UCSD-AML1 (cell line): Measurements from ENCODE around the gene ZFHX3.

Experiments used
- DNase-seq: peaks from one replicate; lab custom pipeline; 2025; ENCODE audit not compliant: unreplicated experiment; lab: John Stamatoyannopoulos, UW

Gene ZFHX3

GRCh38 chr16:72978212-72978611 is 69.7 kb downstream of the ZFHX3 start:
- DNase-seq: no peak

- DNase-seq: peak; percentile 18
These were observed 70.8 kb downstream of the ZFHX3 start for GRCh38 chr16:72977127-72977526.

GRCh38 chr16:72976438-72977064 is 71.4 kb downstream of the ZFHX3 start:
- no peak for DNase-seq

GRCh38 chr16:72975809-72976437 is 72.0 kb downstream of the ZFHX3 start:
- DNase-seq: no peak

GRCh38 chr16:72974142-72974769 is 73.7 kb downstream of the ZFHX3 start:
- no peak for DNase-seq

- DNase-seq: no peak
These were observed 74.9 kb downstream of the ZFHX3 start for GRCh38 chr16:72972878-72973571.

- no peak for DNase-seq
These were observed 76.6 kb downstream of the ZFHX3 start for GRCh38 chr16:72971370-72971769.

GRCh38 chr16:72970656-72971055 is 77.3 kb downstream of the ZFHX3 start:
- no peak for DNase-seq

GRCh38 chr16:72969812-72970211 is 78.1 kb downstream of the ZFHX3 start:
- DNase-seq: no peak

GRCh38 chr16:72969146-72969545 is 78.8 kb downstream of the ZFHX3 start:
- DNase-seq: no peak

- no peak for DNase-seq
These were observed 80.0 kb downstream of the ZFHX3 start for GRCh38 chr16:72967941-72968340.

GRCh38 chr16:72963533-72964315 is 84.2 kb downstream of the ZFHX3 start:
- no peak for DNase-seq

GRCh38 chr16:72962347-72962746 is 85.6 kb downstream of the ZFHX3 start:
- no peak for DNase-seq

GRCh38 chr16:72961863-72962262 is 86.1 kb downstream of the ZFHX3 start:
- DNase-seq: no peak

GRCh38 chr16:72961115-72961832 is 86.7 kb downstream of the ZFHX3 start:
- no peak for DNase-seq

GRCh38 chr16:72960101-72960500 is 87.8 kb downstream of the ZFHX3 start:
- DNase-seq: no peak

- DNase-seq: no peak
These were observed 88.5 kb downstream of the ZFHX3 start for GRCh38 chr16:72959301-72959996.

- no peak for DNase-seq
These were observed 89.3 kb downstream of the ZFHX3 start for GRCh38 chr16:72958522-72959076.
